GM23338 (cell line): ENCODE data around the gene SERPINB8. TPM values are rescaled to one million over a fixed set of nuclear protein-coding genes. Genes with fewer than 3 reads are reported as not detected.

Experiments used
- ATAC-seq: fragments of 200-7000 bp; cut with Tn5 transposase; 3 replicates; pipeline ENCODE4 v1.9.1; 2020
- DNase-seq: peaks from one replicate; pipeline ENCODE4 v3.0.0-alpha.2; 2015; ENCODE audit warnings: low spot score
- H2AFZ ChIP-seq: fragments of 200-600 bp; sonication (generic); 2 replicates; pipeline ENCODE4 v1.8.0; 2016; ENCODE audit warnings: antibody characterized with exemption, mild to moderate bottlenecking, moderate library complexity
- H3F3A ChIP-seq: fragments of 200-600 bp; sonication (generic); replicated peaks from 2 replicates; pipeline ENCODE4 v1.8.0; 2017; ENCODE audit warnings: antibody characterized with exemption, mixed run types, low read depth
- H3K27ac ChIP-seq: fragments of 200-600 bp; sonication (generic); 2 replicates; pipeline ENCODE4 v1.6.1; 2016; ENCODE audit warnings: low read depth
- H3K27me3 ChIP-seq: fragments of 200-600 bp; sonication (generic); 2 replicates; pipeline ENCODE4 v1.8.0; 2016; ENCODE audit warnings: mild to moderate bottlenecking, mixed run types, moderate library complexity; ENCODE audit not compliant: insufficient read depth
- H3K36me3 ChIP-seq: fragments of 200-600 bp; sonication (generic); 2 replicates; pipeline ENCODE4 v1.8.0; 2016; ENCODE audit warnings: mild to moderate bottlenecking; ENCODE audit not compliant: insufficient read depth
- H3K4me1 ChIP-seq: fragments of 200-600 bp; sonication (generic); 2 replicates; pipeline ENCODE4 v1.8.0; 2016; ENCODE audit warnings: mild to moderate bottlenecking, moderate library complexity; ENCODE audit not compliant: insufficient read depth
- H3K4me2 ChIP-seq: fragments of 200-600 bp; sonication (generic); 2 replicates; pipeline ENCODE4 v1.7.1; 2017; ENCODE audit warnings: mixed run types
- H3K4me3 ChIP-seq: fragments of 200-600 bp; sonication (generic); 2 replicates; pipeline ENCODE4 v1.6.1; 2016; ENCODE audit warnings: mixed run types
- H3K79me2 ChIP-seq: fragments of 200-600 bp; sonication (generic); replicated peaks from 2 replicates; pipeline ENCODE4 v1.8.0; 2017; ENCODE audit warnings: mild to moderate bottlenecking; ENCODE audit not compliant: insufficient read depth
- H3K9me2 ChIP-seq: fragments of 200-600 bp; sonication (generic); 2 replicates; pipeline ENCODE4 v1.8.0; 2017; ENCODE audit not compliant: insufficient read depth
- H4K20me1 ChIP-seq: fragments of 200-600 bp; sonication (generic); replicated peaks from 2 replicates; pipeline ENCODE4 v1.8.0; 2017; ENCODE audit warnings: mild to moderate bottlenecking; ENCODE audit not compliant: insufficient read depth
- H3K27ac Mint-ChIP-seq: 2 replicates; pipeline ENCODE4 v1.8.0; 2020; ENCODE audit warnings: inconsistent platforms, mild to moderate bottlenecking, moderate library complexity, mixed read lengths
- H3K27me3 Mint-ChIP-seq: 3 replicates; pipeline ENCODE4 v1.8.0; 2022; ENCODE audit warnings: low read depth, mild to moderate bottlenecking, moderate library complexity, mixed read lengths, inconsistent platforms; ENCODE audit not compliant: insufficient read depth, poor library complexity
- H3K36me3 Mint-ChIP-seq: 3 replicates; pipeline ENCODE4 v1.8.0; 2021; ENCODE audit warnings: low read depth, mild to moderate bottlenecking, inconsistent platforms, moderate library complexity, mixed read lengths
- H3K4me1 Mint-ChIP-seq: 3 replicates; pipeline ENCODE4 v1.8.0; 2020; ENCODE audit warnings: mild to moderate bottlenecking, inconsistent platforms, mixed read lengths
- H3K4me3 Mint-ChIP-seq: 3 replicates; pipeline ENCODE4 v1.8.0; 2021; ENCODE audit warnings: moderate library complexity, mild to moderate bottlenecking, inconsistent platforms, mixed read lengths
- H3K9me3 Mint-ChIP-seq: 3 replicates; pipeline ENCODE4 v1.8.0; 2020; ENCODE audit warnings: moderate library complexity, mild to moderate bottlenecking, inconsistent platforms, mixed read lengths
- CREB1 ChIP-seq: fragments of 250-450 bp; sonication (Bioruptor Pico); IDR thresholded peaks from 2 replicates; pipeline ENCODE4 v1.5.0; 2020; ENCODE audit warnings: low read depth, mild to moderate bottlenecking, moderate library complexity
- ETS1 ChIP-seq: IDR thresholded peaks from 2 replicates; pipeline ENCODE4 v1.6.1; 2016; ENCODE audit warnings: antibody characterized with exemption
- EZH2 ChIP-seq: fragments of 200-600 bp; sonication (generic); IDR thresholded peaks from one replicate; pipeline ENCODE4 v1.8.0; 2017; ENCODE audit warnings: antibody characterized with exemption, mild to moderate bottlenecking, low read depth; ENCODE audit not compliant: unreplicated experiment
- POLR2AphosphoS5 ChIP-seq: IDR thresholded peaks from 2 replicates; pipeline ENCODE4 v1.6.1; 2016; ENCODE audit warnings: antibody characterized with exemption, low read depth
- REST ChIP-seq: IDR thresholded peaks from one replicate; pipeline ENCODE4 v1.6.1; 2018; ENCODE audit warnings: antibody characterized with exemption; ENCODE audit not compliant: unreplicated experiment
- ZNF114 ChIP-seq: fragments of 250-450 bp; sonication (Bioruptor Pico); IDR thresholded peaks from 2 replicates; pipeline ENCODE4 v1.5.0; 2020; ENCODE audit warnings: mild to moderate bottlenecking, moderate library complexity
- ZNF331 ChIP-seq: fragments of 250-450 bp; sonication (Bioruptor Pico); IDR thresholded peaks from 2 replicates; pipeline ENCODE4 v1.5.0; 2020; ENCODE audit warnings: low read depth, mild to moderate bottlenecking, moderate library complexity
- ZNF462 ChIP-seq: fragments of 250-450 bp; sonication (Bioruptor Pico); IDR thresholded peaks from 2 replicates; pipeline ENCODE4 v1.5.0; 2020; ENCODE audit warnings: mild to moderate bottlenecking, moderate library complexity
- polyA plus RNA-seq: library from polyadenylated mRNA; unstranded; fragments of >200 nt; fragmentation: Nextera tagmentation; extraction: Ambion mirVana; gene quantifications from 2 replicates; pipeline ENCODE4 v1.2.1, GENCODE V29; 2016
- total RNA-seq: library from RNA; depleted of rRNA; stranded (reverse); fragments of >200 nt; shearing (Covaris generic); gene quantifications from 2 replicates; pipeline ENCODE4 v1.2.3, GENCODE V29; 2014

SERPINB8 gene
- total and polyA plus RNA-seq, 2 experiments from 2014 or later = 0.50 to 2.1 TPM

GRCh38 chr18:63960891-63961290 is 9.0 kb upstream of the SERPINB8 start:
- H3K4me3 Mint-ChIP-seq = no peak overlapping the region
- Histone ChIP-seq H3K27me3 (peaks cover 5% of the 10 kb centered on the region; the same call in 1 of the 2 replicates), H4K20me1 (no peaks in the 10 kb centered on the region), H2AFZ (no peak overlapping the region), H3K36me3 (no peaks in the 10 kb centered on the region), H3K4me3 (no peak overlapping the region), H3K4me1 (no peaks in the 10 kb centered on the region), H3K27ac (no peak overlapping the region), H3K79me2 (no peaks in the 10 kb centered on the region), H3K4me2 (no peak overlapping the region), H3F3A (no peaks in the 10 kb centered on the region), H3K9me2 (no peaks in the 10 kb centered on the region)
- no peaks in the 10 kb centered on the region; the same call in 2 of the 3 replicates for H3K36me3 Mint-ChIP-seq
- no peak overlapping the region for H3K27ac Mint-ChIP-seq
- no peaks in the 10 kb centered on the region for H3K4me1 Mint-ChIP-seq
- ATAC-seq = no peak
- TF ChIP-seq ETS1 (no peak), POLR2AphosphoS5 (no peak), ZNF462 (CRISPR knock-in tag) (no peak), ZNF114 (CRISPR knock-in tag) (no peak)
- no peaks in the 10 kb centered on the region for H3K9me3 Mint-ChIP-seq
- DNase-seq = no peak
- H3K27me3 Mint-ChIP-seq = peaks cover 5% of the 10 kb centered on the region

- Histone ChIP-seq H3K36me3 (no peaks in the 10 kb centered on the region), H3K79me2 (no peaks in the 10 kb centered on the region), H3K9me2 (no peaks in the 10 kb centered on the region), H3F3A (no peaks in the 10 kb centered on the region), H3K4me2 (no peak overlapping the region), H3K4me3 (no peak overlapping the region), H3K4me1 (no peaks in the 10 kb centered on the region), H4K20me1 (no peaks in the 10 kb centered on the region), H2AFZ (no peak overlapping the region), H3K27ac (no peak overlapping the region), H3K27me3 (peaks cover 10% of the 10 kb centered on the region; the same call in 1 of the 2 replicates)
- DNase-seq (no peak), ATAC-seq (no peak)
- Mint-ChIP-seq H3K9me3 (no peaks in the 10 kb centered on the region), H3K4me1 (no peaks in the 10 kb centered on the region), H3K4me3 (no peak overlapping the region), H3K27me3 (peaks cover 4% of the 10 kb centered on the region), H3K36me3 (no peaks in the 10 kb centered on the region; the same call in 2 of the 3 replicates), H3K27ac (no peak overlapping the region)
- TF ChIP-seq CREB1 (no peak), REST (no peak), POLR2AphosphoS5 (no peak), EZH2 (no peak), ZNF331 (CRISPR knock-in tag) (no peak)
Observed at GRCh38 chr18:63961435-63961980, 8.4 kb upstream of the SERPINB8 start.
